HepG2 (cell line): Measurements from ENCODE around the gene GLTPD2. TPM values are rescaled to one million over a fixed set of nuclear protein-coding genes. Genes with fewer than 3 reads are reported as not detected.

Source experiments
- FOSL1 ChIP-seq: sonication (generic); formaldehyde crosslinking; IDR thresholded peaks from 2 replicates; pipeline ENCODE4 v1.9.0; 2021; ENCODE audit warnings: missing genetic modification reagents, borderline replicate concordance
- HMG20B ChIP-seq: conservative IDR thresholded peaks from 2 replicates; pipeline ENCODE4 v1.6.1; 2016; ENCODE audit warnings: missing genetic modification reagents, missing compliant biosample characterization
- KLF6 ChIP-seq: IDR thresholded peaks from 2 replicates; pipeline ENCODE4 v1.8.0; 2016; ENCODE audit warnings: missing biosample characterization, missing genetic modification reagents
- MYC ChIP-seq: sonication (generic); formaldehyde crosslinking; IDR thresholded peaks from 2 replicates; pipeline ENCODE4 v1.9.0; 2021; ENCODE audit warnings: missing genetic modification reagents, borderline replicate concordance
- RNF219 ChIP-seq: sonication (generic); formaldehyde crosslinking; IDR thresholded peaks from 2 replicates; pipeline ENCODE4 v1.5.0; 2020; ENCODE audit warnings: mild to moderate bottlenecking, missing genetic modification reagents
- SETDB1 ChIP-seq: sonication (generic); formaldehyde crosslinking; IDR thresholded peaks from 2 replicates; pipeline ENCODE4 v1.5.1; 2020; ENCODE audit warnings: missing genetic modification reagents, mild to moderate bottlenecking, borderline replicate concordance
- SMYD3 ChIP-seq: sonication (generic); formaldehyde crosslinking; IDR thresholded peaks from 2 replicates; pipeline ENCODE4 v1.8.1; 2023; ENCODE audit warnings: mild to moderate bottlenecking, missing genetic modification reagents
- TSC22D2 ChIP-seq: sonication (generic); formaldehyde crosslinking; IDR thresholded peaks from 2 replicates; pipeline ENCODE4 v1.5.1; 2020; ENCODE audit warnings: missing genetic modification reagents, mild to moderate bottlenecking, borderline replicate concordance
- ZNF124 ChIP-seq: sonication (generic); formaldehyde crosslinking; IDR thresholded peaks from 2 replicates; pipeline ENCODE4 v1.4.0; 2020; ENCODE audit warnings: missing genetic modification reagents
- ZNF180 ChIP-seq: sonication (generic); formaldehyde crosslinking; IDR thresholded peaks from 2 replicates; pipeline ENCODE4 v1.4.0; 2020; ENCODE audit warnings: low read depth, missing genetic modification reagents, borderline replicate concordance
- ZNF24 ChIP-seq: fragments of 450-650 bp; IDR thresholded peaks from 2 replicates; pipeline ENCODE4 v1.6.1; 2017; ENCODE audit warnings: antibody characterized with exemption, mild to moderate bottlenecking
- ZNF317 ChIP-seq: sonication (generic); formaldehyde crosslinking; IDR thresholded peaks from 2 replicates; pipeline ENCODE4 v1.5.0; 2020; ENCODE audit warnings: mild to moderate bottlenecking, missing genetic modification reagents
- ZNF468 ChIP-seq: sonication (generic); formaldehyde crosslinking; IDR thresholded peaks from 2 replicates; pipeline ENCODE4 v1.8.0; 2022; ENCODE audit warnings: mild to moderate bottlenecking, moderate library complexity, missing genetic modification reagents
- ZNF776 ChIP-seq: sonication (generic); formaldehyde crosslinking; IDR thresholded peaks from 2 replicates; pipeline ENCODE4 v1.4.0; 2020; ENCODE audit warnings: mild to moderate bottlenecking, missing genetic modification reagents
- ZSCAN25 ChIP-seq: sonication (generic); formaldehyde crosslinking; IDR thresholded peaks from 2 replicates; pipeline ENCODE4 v1.8.0; 2022; ENCODE audit warnings: mild to moderate bottlenecking, missing genetic modification reagents
- polyA plus RNA-seq, 8 experiments: library from polyadenylated mRNA; depleted of rRNA in 3 of 8; stranded (reverse) in 7 of 8; unstranded in 1 of 8; fragments of >200 nt; fragmentation: Illumina TruSeq in 4 of 8; extraction: Trizol in 4 of 8; gene quantifications; 2 replicates each; pipeline versions ENCODE4 v1.2.1 to v1.2.3, GENCODE V29; 2011 to 2016; ENCODE audit warnings: low read depth in 4 of 8, missing spikeins in 1 of 8, mixed read lengths in 1 of 8; ENCODE audit not compliant: insufficient read depth in 1 of 8
- total RNA-seq, 5 experiments: library from RNA; depleted of rRNA; stranded (reverse); fragments of >200 nt; fragmentation: Illumina TruSeq; extraction: Trizol; gene quantifications; 2 replicates each; pipeline ENCODE4 v1.2.3, GENCODE V29; 2016; ENCODE audit warnings: low read depth in 1 of 5
- TF ChIP-seq, protein P1 (sequence below): sonication (generic); formaldehyde crosslinking; IDR thresholded peaks from 2 replicates; pipeline ENCODE4 v1.5.0; 2020; ENCODE audit warnings: mild to moderate bottlenecking, missing genetic modification reagents, borderline replicate concordance
- TF ChIP-seq, protein P2 (sequence below): sonication (generic); formaldehyde crosslinking; IDR thresholded peaks from 2 replicates; pipeline ENCODE4 v1.8.1; 2023; ENCODE audit warnings: mild to moderate bottlenecking, missing genetic modification reagents
- TF ChIP-seq, protein P3 (sequence below): sonication (generic); formaldehyde crosslinking; IDR thresholded peaks from 2 replicates; pipeline ENCODE4 v1.5.0; 2020; ENCODE audit warnings: missing genetic modification reagents, mild to moderate bottlenecking, borderline replicate concordance

Gene GLTPD2
- total and polyA plus RNA-seq, 2 of the 13 experiments (the other 11 are each of a cell fraction or from before 2014, with no cell fraction given), result 7.5 to 12.9 TPM

- TF ChIP-seq ZNF317 (CRISPR knock-in tag) (peak; percentile 72; the same call in 1 of the 2 replicates), TSC22D2 (CRISPR knock-in tag) (no peak), ZNF124 (CRISPR knock-in tag) (0 out of 2 replicates have a peak, but pooled peaks have one; percentile 50), SETDB1 (CRISPR knock-in tag) (no peak), FOSL1 (CRISPR knock-in tag) (no peak), ZNF776 (no peak), ZNF24 (no peak), HMG20B (peak; percentile 88; the same call in 1 of the 2 replicates), ZNF180 (CRISPR knock-in tag) (no peak), MYC (CRISPR knock-in tag) (peak; percentile 54; the same call in 1 of the 2 replicates), SMYD3 (CRISPR knock-in tag) (peak; percentile 81), KLF6 (CRISPR knock-in tag) (no peak), ZNF468 (CRISPR knock-in tag) (no peak), RNF219 (CRISPR knock-in tag) (no peak; the same call in 1 of the 2 replicates), ZSCAN25 (no peak)
- TF ChIP-seq, protein P1, sequence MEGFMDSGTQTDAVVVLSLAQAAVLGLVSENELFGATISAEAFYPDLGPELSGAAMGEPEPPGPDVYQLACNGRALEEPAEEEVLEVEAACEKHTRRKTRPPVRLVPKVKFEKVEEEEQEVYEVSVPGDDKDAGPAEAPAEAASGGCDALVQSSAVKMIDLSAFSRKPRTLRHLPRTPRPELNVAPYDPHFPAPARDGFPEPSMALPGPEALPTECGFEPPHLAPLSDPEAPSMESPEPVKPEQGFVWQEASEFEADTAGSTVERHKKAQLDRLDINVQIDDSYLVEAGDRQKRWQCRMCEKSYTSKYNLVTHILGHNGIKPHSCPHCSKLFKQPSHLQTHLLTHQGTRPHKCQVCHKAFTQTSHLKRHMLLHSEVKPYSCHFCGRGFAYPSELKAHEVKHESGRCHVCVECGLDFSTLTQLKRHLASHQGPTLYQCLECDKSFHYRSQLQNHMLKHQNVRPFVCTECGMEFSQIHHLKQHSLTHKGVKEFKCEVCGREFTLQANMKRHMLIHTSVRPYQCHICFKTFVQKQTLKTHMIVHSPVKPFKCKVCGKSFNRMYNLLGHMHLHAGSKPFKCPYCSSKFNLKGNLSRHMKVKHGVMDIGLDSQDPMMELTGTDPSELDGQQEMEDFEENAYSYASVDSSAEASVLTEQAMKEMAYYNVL (CRISPR knock-in tag), result peak; percentile 91
- TF ChIP-seq, protein P2, sequence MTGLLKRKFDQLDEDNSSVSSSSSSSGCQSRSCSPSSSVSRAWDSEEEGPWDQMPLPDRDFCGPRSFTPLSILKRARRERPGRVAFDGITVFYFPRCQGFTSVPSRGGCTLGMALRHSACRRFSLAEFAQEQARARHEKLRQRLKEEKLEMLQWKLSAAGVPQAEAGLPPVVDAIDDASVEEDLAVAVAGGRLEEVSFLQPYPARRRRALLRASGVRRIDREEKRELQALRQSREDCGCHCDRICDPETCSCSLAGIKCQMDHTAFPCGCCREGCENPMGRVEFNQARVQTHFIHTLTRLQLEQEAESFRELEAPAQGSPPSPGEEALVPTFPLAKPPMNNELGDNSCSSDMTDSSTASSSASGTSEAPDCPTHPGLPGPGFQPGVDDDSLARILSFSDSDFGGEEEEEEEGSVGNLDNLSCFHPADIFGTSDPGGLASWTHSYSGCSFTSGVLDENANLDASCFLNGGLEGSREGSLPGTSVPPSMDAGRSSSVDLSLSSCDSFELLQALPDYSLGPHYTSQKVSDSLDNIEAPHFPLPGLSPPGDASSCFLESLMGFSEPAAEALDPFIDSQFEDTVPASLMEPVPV (CRISPR knock-in tag), result 0 out of 2 replicates have a peak, but pooled peaks have one; percentile 30
- TF ChIP-seq, protein P3, sequence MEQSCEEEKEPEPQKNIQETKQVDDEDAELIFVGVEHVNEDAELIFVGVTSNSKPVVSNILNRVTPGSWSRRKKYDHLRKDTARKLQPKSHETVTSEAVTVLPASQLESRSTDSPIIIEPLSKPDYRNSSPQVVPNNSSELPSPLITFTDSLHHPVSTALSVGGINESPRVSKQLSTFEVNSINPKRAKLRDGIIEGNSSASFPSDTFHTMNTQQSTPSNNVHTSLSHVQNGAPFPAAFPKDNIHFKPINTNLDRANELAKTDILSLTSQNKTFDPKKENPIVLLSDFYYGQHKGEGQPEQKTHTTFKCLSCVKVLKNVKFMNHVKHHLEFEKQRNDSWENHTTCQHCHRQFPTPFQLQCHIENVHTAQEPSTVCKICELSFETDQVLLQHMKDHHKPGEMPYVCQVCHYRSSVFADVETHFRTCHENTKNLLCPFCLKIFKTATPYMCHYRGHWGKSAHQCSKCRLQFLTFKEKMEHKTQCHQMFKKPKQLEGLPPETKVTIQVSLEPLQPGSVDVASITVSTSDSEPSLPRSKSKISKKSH (CRISPR knock-in tag), result no peak
Measured at GRCh38 chr17:4759776-4760236, 29.0 kb upstream of the GLTPD2 start (continued).
